GM12878 (cell line): ENCODE measurements around the gene CETP. TPM values are rescaled to one million over a fixed set of nuclear protein-coding genes. Genes with fewer than 3 reads are reported as not detected.

Experiments used
- BHLHE40 ChIP-seq, 2 experiments: fragments of 450-650 bp in 1 of 2; IDR thresholded peaks; 2 replicates each; pipeline ENCODE4 v1.6.1; 2011 to 2017; ENCODE audit warnings: low read depth in 2 of 2, borderline replicate concordance in 1 of 2, improper control_type of control experiment in 1 of 2, low read length in 1 of 2, mild to moderate bottlenecking in 1 of 2
- CBX5 ChIP-seq: sonication (generic); IDR thresholded peaks from 2 replicates; pipeline ENCODE4 v1.6.1; 2016; ENCODE audit warnings: low read depth, moderate library complexity, mild to moderate bottlenecking, inconsistent platforms
- DPF2 ChIP-seq: fragments of 450-650 bp; IDR thresholded peaks from 2 replicates; pipeline ENCODE4 v1.6.1; 2017; ENCODE audit warnings: mild to moderate bottlenecking
- EP300 ChIP-seq, 2 experiments: fragments of 150-350 bp in 1 of 2; IDR thresholded peaks; 2 replicates each; pipeline ENCODE4 v1.6.1; 2011 to 2012; ENCODE audit warnings: low read depth in 2 of 2, low read length in 2 of 2, borderline replicate concordance in 1 of 2, improper control_type of control experiment in 1 of 2, inconsistent platforms in 1 of 2; ENCODE audit not compliant: control insufficient read depth in 1 of 2
- FOXM1 ChIP-seq: IDR thresholded peaks from 2 replicates; pipeline ENCODE4 v1.6.1; 2012; ENCODE audit warnings: low read depth, mild to moderate bottlenecking, inconsistent platforms, low read length, moderate library complexity
- MXI1 ChIP-seq: fragments of 150-350 bp; IDR thresholded peaks from 2 replicates; pipeline ENCODE4 v1.6.1; 2011; ENCODE audit warnings: low read depth, mild to moderate bottlenecking, inconsistent platforms, low read length, improper control_type of control experiment
- NFYA ChIP-seq: IDR thresholded peaks from 2 replicates; pipeline ENCODE4 v1.6.1; 2011; ENCODE audit warnings: low read depth, mild to moderate bottlenecking, low read length, improper control_type of control experiment, borderline replicate concordance
- NFYB ChIP-seq: IDR thresholded peaks from 2 replicates; pipeline ENCODE4 v1.6.1; 2011; ENCODE audit warnings: low read depth, mild to moderate bottlenecking, low read length, improper control_type of control experiment, moderate library complexity; ENCODE audit not compliant: insufficient read depth
- POLR2AphosphoS5 ChIP-seq: IDR thresholded peaks from 2 replicates; pipeline ENCODE4 v1.6.1; 2011; ENCODE audit warnings: mild to moderate bottlenecking, low read length, inconsistent platforms
- RB1 ChIP-seq: fragments of 450-650 bp; formaldehyde crosslinking; IDR thresholded peaks from 2 replicates; pipeline ENCODE4 v1.6.1; 2017; ENCODE audit warnings: mild to moderate bottlenecking, borderline replicate concordance
- SP1 ChIP-seq: IDR thresholded peaks from one replicate; pipeline ENCODE4 v1.6.1; 2011; ENCODE audit warnings: low read depth, low read length
- SUPT20H ChIP-seq: IDR thresholded peaks from 2 replicates; pipeline ENCODE4 v1.6.1; 2011; ENCODE audit warnings: low read depth, mild to moderate bottlenecking, low read length, moderate library complexity, borderline replicate concordance; ENCODE audit not compliant: control insufficient read depth
- SUZ12 ChIP-seq: fragments of 200-600 bp; sonication (generic); IDR thresholded peaks from one replicate; pipeline ENCODE4 v1.6.1; 2018; ENCODE audit warnings: antibody characterized with exemption, mild to moderate bottlenecking; ENCODE audit not compliant: unreplicated experiment
- YBX1 ChIP-seq: fragments of 450-650 bp; IDR thresholded peaks from 2 replicates; pipeline ENCODE4 v1.6.1; 2016; ENCODE audit warnings: antibody characterized with exemption
- ZNF274 ChIP-seq: IDR thresholded peaks from one replicate; pipeline ENCODE4 v1.8.0; 2011; ENCODE audit not compliant: insufficient read length, insufficient read depth
- ZSCAN29 ChIP-seq: fragments of 450-650 bp; IDR thresholded peaks from 2 replicates; pipeline ENCODE4 v1.6.1; 2017; ENCODE audit warnings: mild to moderate bottlenecking, moderate library complexity
- polyA plus RNA-seq, 11 experiments: library from polyadenylated mRNA; depleted of rRNA in 4 of 11; unstranded in 6 of 11; stranded (reverse) in 5 of 11; fragments of >200 nt; fragmentation: Nextera tagmentation in 4 of 11; fragmentation: Illumina TruSeq in 1 of 11; extraction: Ambion mirVana in 4 of 11; extraction: Trizol in 1 of 11; gene quantifications; 1 replicate in 1 of 11; 2 replicates in 10 of 11; pipeline versions ENCODE4 v1.2.1 to v1.2.3, GENCODE V29; 2011 to 2016; ENCODE audit warnings: inconsistent platforms in 2 of 11, missing spikeins in 2 of 11, low read depth in 1 of 11
- total RNA-seq, 4 experiments: library from RNA; depleted of rRNA in 3 of 4; stranded (reverse); fragments of >200 nt in 3 of 4; fragmentation: Illumina TruSeq in 1 of 4; extraction: Trizol in 1 of 4; gene quantifications; 2 replicates each; pipeline versions ENCODE4 v1.2.1 to v1.2.3, GENCODE V29; 2013 to 2021
- TF ChIP-seq, protein P1 (sequence below): fragments of 450-650 bp; IDR thresholded peaks from 2 replicates; pipeline ENCODE4 v1.6.1; 2017; ENCODE audit warnings: mild to moderate bottlenecking, low read depth, inconsistent platforms; ENCODE audit not compliant: poor library complexity, severe bottlenecking
- TF ChIP-seq, protein P2 (sequence below): fragments of 150-350 bp; IDR thresholded peaks from 2 replicates; pipeline ENCODE4 v1.6.1; 2016; ENCODE audit warnings: low read depth, low read length
- TF ChIP-seq, protein P3 (sequence below): fragments of 450-650 bp; formaldehyde crosslinking; IDR thresholded peaks from 2 replicates; pipeline ENCODE4 v1.5.0; 2022; ENCODE audit warnings: mild to moderate bottlenecking, missing genetic modification characterization

CETP gene
- total and polyA plus RNA-seq, 10 of the 15 experiments (the other 5 are each of a cell fraction or from before 2014, with no cell fraction given), result 1.2 to 6.4 (median 2.1) TPM

DNA sequence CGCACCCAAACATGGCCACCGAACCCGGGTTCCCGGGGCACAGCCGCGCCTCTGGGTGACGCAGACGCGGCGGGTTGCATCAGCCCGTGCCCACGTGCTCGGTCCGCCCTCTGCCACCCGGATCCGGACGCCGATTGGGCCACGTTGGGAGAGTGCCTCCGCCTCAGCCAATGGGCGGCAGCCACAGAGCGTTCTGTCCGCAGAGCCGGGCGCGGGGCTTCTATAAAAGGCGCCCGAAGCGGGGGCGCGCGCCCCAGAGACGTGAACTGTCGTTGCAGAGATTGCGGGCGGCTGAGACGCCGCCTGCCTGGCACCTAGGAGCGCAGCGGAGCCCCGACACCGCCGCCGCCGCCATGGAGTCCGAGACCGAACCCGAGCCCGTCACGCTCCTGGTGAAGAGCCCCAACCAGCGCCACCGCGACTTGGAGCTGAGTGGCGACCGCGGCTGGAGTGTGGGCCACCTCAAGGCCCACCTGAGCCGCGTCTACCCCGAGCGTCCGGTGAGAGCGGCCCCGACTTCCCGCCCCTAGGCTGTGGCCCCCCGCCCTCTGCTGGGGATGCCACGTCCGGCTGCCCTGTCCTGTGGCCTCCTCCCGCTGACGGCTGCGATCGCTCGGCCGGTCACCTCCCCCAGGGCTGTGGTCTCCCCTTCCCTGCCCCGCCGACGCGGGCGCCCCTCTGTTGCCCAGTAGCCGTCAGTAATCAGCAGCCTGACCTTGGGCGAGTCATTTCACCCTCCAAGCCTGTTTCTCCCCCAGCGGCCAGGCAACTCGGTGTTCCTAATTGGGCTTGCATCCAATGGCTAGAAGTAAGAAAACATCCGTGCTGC is 29.6 kb upstream of the CETP start, which contains the start of gene HERPUD1 (continued):
- TF ChIP-seq SUZ12 (no peak), ZNF274 (no peak), NFYA (no peak), EP300 (IDR thresholded peaks at IDR 0.05; ENCODE audit: borderline replicate concordance in 1 of 2, control insufficient read depth in 1 of 2, low read depth in 2 of 2, low read length in 2 of 2) (no peak), SP1 (peak; percentile 91), YBX1 (no peak), RB1 (no peak; the same call in 1 of the 2 replicates), DPF2 (peak; percentile 91; the same call in 1 of the 2 replicates), NFYB (peak; percentile 85), POLR2AphosphoS5 (peak; percentile 99), BHLHE40 (IDR thresholded peaks at IDR 0.05; ENCODE audit: borderline replicate concordance in 1 of 2, low read depth in 2 of 2, low read length in 1 of 2) (peak; percentile 90 to 98), SUPT20H (no peak), CBX5 (0 out of 2 replicates have a peak, but pooled peaks have one; percentile 30), MXI1 (peak; percentile 20; the same call in 1 of the 2 replicates), FOXM1 (peak; percentile 10), ZSCAN29 (no peak)
- TF ChIP-seq, protein P1, sequence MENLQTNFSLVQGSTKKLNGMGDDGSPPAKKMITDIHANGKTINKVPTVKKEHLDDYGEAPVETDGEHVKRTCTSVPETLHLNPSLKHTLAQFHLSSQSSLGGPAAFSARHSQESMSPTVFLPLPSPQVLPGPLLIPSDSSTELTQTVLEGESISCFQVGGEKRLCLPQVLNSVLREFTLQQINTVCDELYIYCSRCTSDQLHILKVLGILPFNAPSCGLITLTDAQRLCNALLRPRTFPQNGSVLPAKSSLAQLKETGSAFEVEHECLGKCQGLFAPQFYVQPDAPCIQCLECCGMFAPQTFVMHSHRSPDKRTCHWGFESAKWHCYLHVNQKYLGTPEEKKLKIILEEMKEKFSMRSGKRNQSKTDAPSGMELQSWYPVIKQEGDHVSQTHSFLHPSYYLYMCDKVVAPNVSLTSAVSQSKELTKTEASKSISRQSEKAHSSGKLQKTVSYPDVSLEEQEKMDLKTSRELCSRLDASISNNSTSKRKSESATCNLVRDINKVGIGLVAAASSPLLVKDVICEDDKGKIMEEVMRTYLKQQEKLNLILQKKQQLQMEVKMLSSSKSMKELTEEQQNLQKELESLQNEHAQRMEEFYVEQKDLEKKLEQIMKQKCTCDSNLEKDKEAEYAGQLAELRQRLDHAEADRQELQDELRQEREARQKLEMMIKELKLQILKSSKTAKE, result no peak
- TF ChIP-seq, protein P2, sequence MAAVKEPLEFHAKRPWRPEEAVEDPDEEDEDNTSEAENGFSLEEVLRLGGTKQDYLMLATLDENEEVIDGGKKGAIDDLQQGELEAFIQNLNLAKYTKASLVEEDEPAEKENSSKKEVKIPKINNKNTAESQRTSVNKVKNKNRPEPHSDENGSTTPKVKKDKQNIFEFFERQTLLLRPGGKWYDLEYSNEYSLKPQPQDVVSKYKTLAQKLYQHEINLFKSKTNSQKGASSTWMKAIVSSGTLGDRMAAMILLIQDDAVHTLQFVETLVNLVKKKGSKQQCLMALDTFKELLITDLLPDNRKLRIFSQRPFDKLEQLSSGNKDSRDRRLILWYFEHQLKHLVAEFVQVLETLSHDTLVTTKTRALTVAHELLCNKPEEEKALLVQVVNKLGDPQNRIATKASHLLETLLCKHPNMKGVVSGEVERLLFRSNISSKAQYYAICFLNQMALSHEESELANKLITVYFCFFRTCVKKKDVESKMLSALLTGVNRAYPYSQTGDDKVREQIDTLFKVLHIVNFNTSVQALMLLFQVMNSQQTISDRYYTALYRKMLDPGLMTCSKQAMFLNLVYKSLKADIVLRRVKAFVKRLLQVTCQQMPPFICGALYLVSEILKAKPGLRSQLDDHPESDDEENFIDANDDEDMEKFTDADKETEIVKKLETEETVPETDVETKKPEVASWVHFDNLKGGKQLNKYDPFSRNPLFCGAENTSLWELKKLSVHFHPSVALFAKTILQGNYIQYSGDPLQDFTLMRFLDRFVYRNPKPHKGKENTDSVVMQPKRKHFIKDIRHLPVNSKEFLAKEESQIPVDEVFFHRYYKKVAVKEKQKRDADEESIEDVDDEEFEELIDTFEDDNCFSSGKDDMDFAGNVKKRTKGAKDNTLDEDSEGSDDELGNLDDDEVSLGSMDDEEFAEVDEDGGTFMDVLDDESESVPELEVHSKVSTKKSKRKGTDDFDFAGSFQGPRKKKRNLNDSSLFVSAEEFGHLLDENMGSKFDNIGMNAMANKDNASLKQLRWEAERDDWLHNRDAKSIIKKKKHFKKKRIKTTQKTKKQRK, result no peak
- TF ChIP-seq, protein P3, sequence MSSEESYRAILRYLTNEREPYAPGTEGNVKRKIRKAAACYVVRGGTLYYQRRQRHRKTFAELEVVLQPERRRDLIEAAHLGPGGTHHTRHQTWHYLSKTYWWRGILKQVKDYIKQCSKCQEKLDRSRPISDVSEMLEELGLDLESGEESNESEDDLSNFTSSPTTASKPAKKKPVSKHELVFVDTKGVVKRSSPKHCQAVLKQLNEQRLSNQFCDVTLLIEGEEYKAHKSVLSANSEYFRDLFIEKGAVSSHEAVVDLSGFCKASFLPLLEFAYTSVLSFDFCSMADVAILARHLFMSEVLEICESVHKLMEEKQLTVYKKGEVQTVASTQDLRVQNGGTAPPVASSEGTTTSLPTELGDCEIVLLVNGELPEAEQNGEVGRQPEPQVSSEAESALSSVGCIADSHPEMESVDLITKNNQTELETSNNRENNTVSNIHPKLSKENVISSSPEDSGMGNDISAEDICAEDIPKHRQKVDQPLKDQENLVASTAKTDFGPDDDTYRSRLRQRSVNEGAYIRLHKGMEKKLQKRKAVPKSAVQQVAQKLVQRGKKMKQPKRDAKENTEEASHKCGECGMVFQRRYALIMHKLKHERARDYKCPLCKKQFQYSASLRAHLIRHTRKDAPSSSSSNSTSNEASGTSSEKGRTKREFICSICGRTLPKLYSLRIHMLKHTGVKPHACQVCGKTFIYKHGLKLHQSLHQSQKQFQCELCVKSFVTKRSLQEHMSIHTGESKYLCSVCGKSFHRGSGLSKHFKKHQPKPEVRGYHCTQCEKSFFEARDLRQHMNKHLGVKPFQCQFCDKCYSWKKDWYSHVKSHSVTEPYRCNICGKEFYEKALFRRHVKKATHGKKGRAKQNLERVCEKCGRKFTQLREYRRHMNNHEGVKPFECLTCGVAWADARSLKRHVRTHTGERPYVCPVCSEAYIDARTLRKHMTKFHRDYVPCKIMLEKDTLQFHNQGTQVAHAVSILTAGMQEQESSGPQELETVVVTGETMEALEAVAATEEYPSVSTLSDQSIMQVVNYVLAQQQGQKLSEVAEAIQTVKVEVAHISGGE (CRISPR knock-in tag), result no peak
